HEK293T (cell line): ENCODE results near the gene DTD1.

Experiments used
- CTCF ChIA-PET: fragments of 350-600 bp; formaldehyde crosslinking; extraction: SDS; loops from one replicate; lab custom pipeline; 2021; ENCODE audit warnings: antibody characterized with exemption, inconsistent platforms; lab: Yijun Ruan, JAX
- POLR2A ChIA-PET: fragments of 350-600 bp; formaldehyde crosslinking; extraction: SDS; loops from one replicate; lab custom pipeline; 2020; ENCODE audit warnings: antibody characterized with exemption, inconsistent platforms; lab: Yijun Ruan, JAX
- DNase-seq: peaks from one replicate; pipeline ENCODE4 v3.0.0; 2012; ENCODE audit warnings: mixed read lengths; ENCODE audit errors: extremely low spot score
- ARNT ChIP-seq: fragments of 450-650 bp; IDR thresholded peaks from 2 replicates; pipeline ENCODE4 v1.6.1; 2017; ENCODE audit warnings: mild to moderate bottlenecking
- BHLHE40 ChIP-seq: fragments of 450-650 bp; IDR thresholded peaks from 2 replicates; pipeline ENCODE4 v1.6.1; 2016; ENCODE audit warnings: mild to moderate bottlenecking, moderate library complexity, borderline replicate concordance
- CTBP1 ChIP-seq: fragments of 450-650 bp; IDR thresholded peaks from 2 replicates; pipeline ENCODE4 v1.6.1; 2016; ENCODE audit warnings: borderline replicate concordance
- ELF4 ChIP-seq: fragments of 450-650 bp; IDR thresholded peaks from 2 replicates; pipeline ENCODE4 v1.6.1; 2017; ENCODE audit warnings: antibody characterized with exemption
- FOXA1 ChIP-seq: fragments of 450-650 bp; IDR thresholded peaks from 2 replicates; pipeline ENCODE4 v1.6.1; 2016; ENCODE audit warnings: mild to moderate bottlenecking
- FOXK2 ChIP-seq: fragments of 450-650 bp; IDR thresholded peaks from 2 replicates; pipeline ENCODE4 v1.6.1; 2016; ENCODE audit warnings: mild to moderate bottlenecking
- FOXM1 ChIP-seq: fragments of 450-650 bp; IDR thresholded peaks from 2 replicates; pipeline ENCODE4 v1.6.1; 2017; ENCODE audit warnings: mild to moderate bottlenecking, borderline replicate concordance
- HDGF ChIP-seq: fragments of 450-650 bp; IDR thresholded peaks from 2 replicates; pipeline ENCODE4 v1.6.1; 2017; ENCODE audit warnings: antibody characterized with exemption, borderline replicate concordance
- L3MBTL2 ChIP-seq: fragments of 450-650 bp; conservative IDR thresholded peaks from 2 replicates; pipeline ENCODE4 v1.6.1; 2016; ENCODE audit warnings: mild to moderate bottlenecking
- LEF1 ChIP-seq: fragments of 450-650 bp; IDR thresholded peaks from 2 replicates; pipeline ENCODE4 v1.6.1; 2017; ENCODE audit warnings: mild to moderate bottlenecking, borderline replicate concordance
- NFRKB ChIP-seq: fragments of 450-650 bp; IDR thresholded peaks from 2 replicates; pipeline ENCODE4 v1.6.1; 2016; ENCODE audit warnings: mild to moderate bottlenecking, moderate library complexity
- SP1 ChIP-seq: fragments of 450-650 bp; IDR thresholded peaks from 2 replicates; pipeline ENCODE4 v1.6.1; 2017
- SUZ12 ChIP-seq: fragments of 450-650 bp; IDR thresholded peaks from 2 replicates; pipeline ENCODE4 v1.6.1; 2016; ENCODE audit warnings: mild to moderate bottlenecking
- TARDBP ChIP-seq: fragments of 450-650 bp; IDR thresholded peaks from 2 replicates; pipeline ENCODE4 v1.6.1; 2016
- ZNF384 ChIP-seq: fragments of 450-650 bp; IDR thresholded peaks from 2 replicates; pipeline ENCODE4 v1.6.1; 2016
- TF ChIP-seq, protein P1 (sequence below): fragments of 450-650 bp; IDR thresholded peaks from 2 replicates; pipeline ENCODE4 v1.6.1; 2016

Gene DTD1, protein sequence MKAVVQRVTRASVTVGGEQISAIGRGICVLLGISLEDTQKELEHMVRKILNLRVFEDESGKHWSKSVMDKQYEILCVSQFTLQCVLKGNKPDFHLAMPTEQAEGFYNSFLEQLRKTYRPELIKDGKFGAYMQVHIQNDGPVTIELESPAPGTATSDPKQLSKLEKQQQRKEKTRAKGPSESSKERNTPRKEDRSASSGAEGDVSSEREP

DNA sequence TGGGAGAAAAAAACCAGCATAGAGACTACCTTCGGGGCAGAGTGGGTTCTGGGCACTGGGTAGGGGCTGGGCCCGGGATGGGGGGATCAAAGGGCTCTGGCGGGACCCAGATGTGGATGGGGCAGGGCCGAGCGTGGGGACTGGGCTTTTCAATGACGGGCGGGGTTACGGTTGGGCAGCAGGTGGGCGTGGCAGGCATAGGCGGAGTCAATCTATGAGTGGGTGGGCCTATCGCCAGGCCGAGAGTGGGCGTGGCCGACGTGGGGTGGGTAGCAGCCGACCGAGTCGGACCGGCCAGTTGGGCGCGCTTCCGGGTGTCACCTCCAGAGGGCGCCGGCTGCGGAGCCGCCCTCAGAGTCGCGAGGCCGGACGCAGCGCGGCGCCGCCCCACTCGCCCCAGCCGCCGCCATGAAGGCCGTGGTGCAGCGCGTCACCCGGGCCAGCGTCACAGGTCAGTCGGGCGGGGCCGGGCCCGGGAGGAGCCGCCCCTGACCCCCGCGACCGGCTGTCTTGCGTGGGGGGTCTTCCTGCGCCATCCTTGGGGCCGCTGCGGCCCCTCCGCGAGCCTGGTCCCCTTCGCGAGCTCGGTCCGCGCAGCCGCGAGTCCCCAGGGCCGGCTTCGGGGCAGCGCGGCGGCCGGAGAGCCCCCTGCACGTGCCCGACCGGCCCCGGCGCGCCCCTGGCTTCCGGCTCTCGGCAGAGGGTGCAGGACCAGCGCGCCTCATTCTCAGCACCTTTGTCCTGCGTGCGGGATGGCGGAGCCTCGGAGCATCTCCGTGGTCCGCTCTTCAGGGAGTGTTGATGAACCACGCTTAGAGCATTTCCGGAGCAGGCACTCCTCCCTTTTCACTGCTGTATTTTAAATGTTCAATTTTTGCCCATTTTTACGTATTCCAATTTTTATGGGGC, at the start of gene DTD1:
Gene DTD1 (plus strand): TSS at position 390 of the 909 bp plus-strand sequence. CDS start 19 bp downstream, at position 409.
- peak; percentile 97 for DNase-seq
- ChIA-PET POLR2A (interaction anchor here (0.6 to 1.5 kb wide), 3 partner anchors 80 to 152 kb away, joined by 3 to 6 read pairs (median 4); partner anchors contain the start of genes DZANK1, POLR3F and SEC23B), CTCF (no interaction called here)
- TF ChIP-seq, protein P1, sequence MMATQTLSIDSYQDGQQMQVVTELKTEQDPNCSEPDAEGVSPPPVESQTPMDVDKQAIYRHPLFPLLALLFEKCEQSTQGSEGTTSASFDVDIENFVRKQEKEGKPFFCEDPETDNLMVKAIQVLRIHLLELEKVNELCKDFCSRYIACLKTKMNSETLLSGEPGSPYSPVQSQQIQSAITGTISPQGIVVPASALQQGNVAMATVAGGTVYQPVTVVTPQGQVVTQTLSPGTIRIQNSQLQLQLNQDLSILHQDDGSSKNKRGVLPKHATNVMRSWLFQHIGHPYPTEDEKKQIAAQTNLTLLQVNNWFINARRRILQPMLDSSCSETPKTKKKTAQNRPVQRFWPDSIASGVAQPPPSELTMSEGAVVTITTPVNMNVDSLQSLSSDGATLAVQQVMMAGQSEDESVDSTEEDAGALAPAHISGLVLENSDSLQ: peak; percentile 55
- TF ChIP-seq BHLHE40 (no peak), FOXK2 (no peak), ELF4 (no peak), ZNF384 (no peak), FOXM1 (no peak), LEF1 (peak; percentile 72; the same call in 1 of the 2 replicates), SP1 (no peak), SUZ12 (no peak), TARDBP (no peak), ARNT (no peak)

DNA sequence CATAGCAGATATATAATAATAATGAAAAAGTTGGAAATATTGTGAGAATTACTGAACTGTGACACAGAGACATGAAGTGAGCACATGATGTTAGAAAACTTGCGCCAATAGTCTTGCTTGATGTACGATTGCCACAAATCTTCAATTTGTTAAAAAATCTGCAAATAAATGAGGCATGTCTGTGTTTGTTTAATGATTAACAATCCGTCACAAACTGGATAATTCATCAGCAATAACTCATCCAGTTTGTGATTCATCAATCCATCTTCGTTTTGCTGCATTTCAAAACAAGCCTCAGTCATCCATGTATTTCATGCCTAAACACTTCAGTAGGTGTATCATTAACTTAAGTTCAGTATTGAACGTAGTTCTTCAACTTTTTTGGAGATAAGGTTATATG, 46.1 kb upstream of the DTD1 start:
- TF ChIP-seq ZNF384: no peak
- TF ChIP-seq L3MBTL2: no peak
- TF ChIP-seq BHLHE40: no peak
- no peak for TF ChIP-seq SUZ12
- TF ChIP-seq ARNT: no peak
- TF ChIP-seq ELF4: no peak
- TF ChIP-seq FOXA1: no peak
- TF ChIP-seq NFRKB: no peak
- no peak for TF ChIP-seq LEF1
- TF ChIP-seq FOXM1: no peak
- TF ChIP-seq HDGF: no peak
- no peak for TF ChIP-seq CTBP1
- no peak for TF ChIP-seq FOXK2
- no peak for TF ChIP-seq SP1
- TF ChIP-seq TARDBP: no peak
- TF ChIP-seq, protein P1: no peak
- ChIA-PET POLR2A (no interaction called here), CTCF (no interaction called here)
- no peak for DNase-seq

DNA sequence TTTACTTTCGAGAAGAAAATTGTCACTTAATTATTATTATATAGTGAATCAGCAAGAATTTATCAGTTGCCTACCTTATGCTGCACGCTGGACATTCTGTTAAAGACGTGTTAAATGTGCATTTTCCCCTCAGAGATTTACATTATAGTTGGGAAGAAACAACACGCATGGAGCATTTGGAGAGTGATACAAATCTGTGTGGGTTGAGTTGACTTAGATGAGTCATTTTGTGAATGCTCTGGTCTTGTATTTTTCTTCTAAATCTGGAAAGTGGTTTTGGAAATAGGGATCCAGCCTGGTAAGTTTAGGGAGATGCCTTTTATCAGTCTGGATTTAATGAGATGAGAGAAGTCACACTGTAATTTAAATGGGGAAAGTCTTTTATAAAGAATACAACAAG, 44.6 kb upstream of the DTD1 start:
- TF ChIP-seq SUZ12: no peak
- TF ChIP-seq, protein P1: no peak
- TF ChIP-seq CTBP1: no peak
- TF ChIP-seq FOXA1: no peak
- TF ChIP-seq NFRKB: no peak
- no peak for TF ChIP-seq HDGF
- no peak for TF ChIP-seq SP1
- no peak for TF ChIP-seq FOXK2
- TF ChIP-seq LEF1: no peak
- TF ChIP-seq ZNF384: no peak
- TF ChIP-seq TARDBP: no peak
- no peak for TF ChIP-seq L3MBTL2
- TF ChIP-seq ELF4: no peak
- no peak for TF ChIP-seq ARNT
- TF ChIP-seq FOXM1: no peak
- TF ChIP-seq BHLHE40: no peak
- ChIA-PET POLR2A (no interaction called here), CTCF (no interaction called here)
- DNase-seq: no peak

DNA sequence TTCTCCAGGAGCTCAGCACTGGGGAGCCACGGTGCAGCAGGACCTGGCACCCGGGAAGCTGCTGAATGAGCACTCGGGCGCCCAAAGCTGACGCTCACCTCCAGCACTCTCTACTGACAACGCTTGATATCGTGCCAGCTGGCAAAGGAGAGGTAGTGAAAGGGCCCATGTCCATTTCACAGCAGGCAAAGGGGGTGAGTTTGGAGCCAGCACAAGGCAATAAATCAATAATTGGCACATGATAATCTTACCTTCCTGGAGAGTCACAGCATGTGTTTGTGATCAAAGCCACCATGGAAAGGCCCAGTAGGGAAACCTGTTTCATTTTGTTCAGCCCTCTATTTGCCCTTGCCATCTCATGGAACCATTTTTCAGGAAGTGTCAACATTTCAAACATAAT, 43.9 kb upstream of the DTD1 start:
- TF ChIP-seq BHLHE40 (no peak), FOXM1 (no peak), LEF1 (no peak), L3MBTL2 (no peak), TARDBP (no peak), NFRKB (no peak), FOXA1 (no peak), ARNT (no peak), SP1 (no peak), ELF4 (no peak), FOXK2 (no peak)
- TF ChIP-seq, protein P1: no peak
- POLR2A ChIA-PET: no interaction called here
- no peak for DNase-seq
- CTCF ChIA-PET: no interaction called here

DNA sequence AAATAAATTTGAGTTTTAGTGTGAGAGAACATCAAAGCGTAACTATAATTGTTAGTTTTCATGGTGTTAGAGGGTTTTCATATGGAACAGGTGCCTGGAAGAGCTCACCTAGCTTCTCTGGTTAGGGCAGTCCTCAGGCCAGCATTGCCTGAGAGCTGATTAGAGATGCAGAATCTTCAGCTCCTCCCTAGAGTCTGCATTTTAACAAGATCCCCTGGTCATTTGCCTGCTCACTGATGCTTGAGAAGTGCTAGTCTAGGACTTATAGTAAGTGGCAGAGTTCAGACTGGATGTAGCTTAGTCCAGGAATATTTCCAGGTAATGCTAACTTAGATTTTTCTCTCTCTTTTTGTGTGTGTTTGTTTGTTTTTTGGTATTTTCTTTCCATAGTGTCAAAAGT, 42.3 kb upstream of the DTD1 start:
- POLR2A ChIA-PET: interaction anchor here (1.4 kb wide), 1 partner anchor 38 kb away, joined by 4 read pairs; the partner anchor contains the start of gene SEC23B
- CTCF ChIA-PET: no interaction called here
- no peak for DNase-seq
- TF ChIP-seq ELF4 (no peak), HDGF (no peak), SP1 (no peak), SUZ12 (no peak), ZNF384 (no peak), BHLHE40 (no peak), FOXK2 (no peak), L3MBTL2 (no peak), ARNT (no peak), FOXA1 (no peak), TARDBP (no peak), NFRKB (no peak), LEF1 (no peak), FOXM1 (no peak)
- TF ChIP-seq, protein P1: no peak
